GM23338 (cell line): ENCODE measurements around the gene ITGAL. TPM values are rescaled to one million over a fixed set of nuclear protein-coding genes. Genes with fewer than 3 reads are reported as not detected.

Experiments
- ATAC-seq: fragments of 200-7000 bp; cut with Tn5 transposase; 3 replicates; pipeline ENCODE4 v1.9.1; 2020
- DNase-seq: peaks from one replicate; pipeline ENCODE4 v3.0.0-alpha.2; 2015; ENCODE audit warnings: low spot score
- H2AFZ ChIP-seq: fragments of 200-600 bp; sonication (generic); 2 replicates; pipeline ENCODE4 v1.8.0; 2016; ENCODE audit warnings: antibody characterized with exemption, mild to moderate bottlenecking, moderate library complexity
- H3F3A ChIP-seq: fragments of 200-600 bp; sonication (generic); replicated peaks from 2 replicates; pipeline ENCODE4 v1.8.0; 2017; ENCODE audit warnings: antibody characterized with exemption, mixed run types, low read depth
- H3K27ac ChIP-seq: fragments of 200-600 bp; sonication (generic); 2 replicates; pipeline ENCODE4 v1.6.1; 2016; ENCODE audit warnings: low read depth
- H3K27me3 ChIP-seq: fragments of 200-600 bp; sonication (generic); 2 replicates; pipeline ENCODE4 v1.8.0; 2016; ENCODE audit warnings: mild to moderate bottlenecking, mixed run types, moderate library complexity; ENCODE audit not compliant: insufficient read depth
- H3K36me3 ChIP-seq: fragments of 200-600 bp; sonication (generic); 2 replicates; pipeline ENCODE4 v1.8.0; 2016; ENCODE audit warnings: mild to moderate bottlenecking; ENCODE audit not compliant: insufficient read depth
- H3K4me1 ChIP-seq: fragments of 200-600 bp; sonication (generic); 2 replicates; pipeline ENCODE4 v1.8.0; 2016; ENCODE audit warnings: mild to moderate bottlenecking, moderate library complexity; ENCODE audit not compliant: insufficient read depth
- H3K4me2 ChIP-seq: fragments of 200-600 bp; sonication (generic); 2 replicates; pipeline ENCODE4 v1.7.1; 2017; ENCODE audit warnings: mixed run types
- H3K4me3 ChIP-seq: fragments of 200-600 bp; sonication (generic); 2 replicates; pipeline ENCODE4 v1.6.1; 2016; ENCODE audit warnings: mixed run types
- H3K79me2 ChIP-seq: fragments of 200-600 bp; sonication (generic); replicated peaks from 2 replicates; pipeline ENCODE4 v1.8.0; 2017; ENCODE audit warnings: mild to moderate bottlenecking; ENCODE audit not compliant: insufficient read depth
- H3K9me2 ChIP-seq: fragments of 200-600 bp; sonication (generic); 2 replicates; pipeline ENCODE4 v1.8.0; 2017; ENCODE audit not compliant: insufficient read depth
- H4K20me1 ChIP-seq: fragments of 200-600 bp; sonication (generic); replicated peaks from 2 replicates; pipeline ENCODE4 v1.8.0; 2017; ENCODE audit warnings: mild to moderate bottlenecking; ENCODE audit not compliant: insufficient read depth
- H3K27ac Mint-ChIP-seq: 2 replicates; pipeline ENCODE4 v1.8.0; 2020; ENCODE audit warnings: inconsistent platforms, mild to moderate bottlenecking, moderate library complexity, mixed read lengths
- H3K27me3 Mint-ChIP-seq: 3 replicates; pipeline ENCODE4 v1.8.0; 2022; ENCODE audit warnings: low read depth, mild to moderate bottlenecking, moderate library complexity, mixed read lengths, inconsistent platforms; ENCODE audit not compliant: insufficient read depth, poor library complexity
- H3K36me3 Mint-ChIP-seq: 3 replicates; pipeline ENCODE4 v1.8.0; 2021; ENCODE audit warnings: low read depth, mild to moderate bottlenecking, inconsistent platforms, moderate library complexity, mixed read lengths
- H3K4me1 Mint-ChIP-seq: 3 replicates; pipeline ENCODE4 v1.8.0; 2020; ENCODE audit warnings: mild to moderate bottlenecking, inconsistent platforms, mixed read lengths
- H3K4me3 Mint-ChIP-seq: 3 replicates; pipeline ENCODE4 v1.8.0; 2021; ENCODE audit warnings: moderate library complexity, mild to moderate bottlenecking, inconsistent platforms, mixed read lengths
- H3K9me3 Mint-ChIP-seq: 3 replicates; pipeline ENCODE4 v1.8.0; 2020; ENCODE audit warnings: moderate library complexity, mild to moderate bottlenecking, inconsistent platforms, mixed read lengths
- CREB1 ChIP-seq: fragments of 250-450 bp; sonication (Bioruptor Pico); IDR thresholded peaks from 2 replicates; pipeline ENCODE4 v1.5.0; 2020; ENCODE audit warnings: low read depth, mild to moderate bottlenecking, moderate library complexity
- JUNB ChIP-seq: IDR thresholded peaks from one replicate; pipeline ENCODE4 v1.6.1; 2016; ENCODE audit warnings: antibody characterized with exemption; ENCODE audit not compliant: unreplicated experiment
- POLR2AphosphoS5 ChIP-seq: IDR thresholded peaks from 2 replicates; pipeline ENCODE4 v1.6.1; 2016; ENCODE audit warnings: antibody characterized with exemption, low read depth
- STAT1 ChIP-seq: IDR thresholded peaks from one replicate; pipeline ENCODE4 v1.6.1; 2016; ENCODE audit warnings: antibody characterized with exemption; ENCODE audit not compliant: unreplicated experiment
- ZNF331 ChIP-seq: fragments of 250-450 bp; sonication (Bioruptor Pico); IDR thresholded peaks from 2 replicates; pipeline ENCODE4 v1.5.0; 2020; ENCODE audit warnings: low read depth, mild to moderate bottlenecking, moderate library complexity
- polyA plus RNA-seq: library from polyadenylated mRNA; unstranded; fragments of >200 nt; fragmentation: Nextera tagmentation; extraction: Ambion mirVana; gene quantifications from 2 replicates; pipeline ENCODE4 v1.2.1, GENCODE V29; 2016
- total RNA-seq: library from RNA; depleted of rRNA; stranded (reverse); fragments of >200 nt; shearing (Covaris generic); gene quantifications from 2 replicates; pipeline ENCODE4 v1.2.3, GENCODE V29; 2014
- TF ChIP-seq, protein P1 (sequence below), 2 experiments: fragments of 200-600 bp in 1 of 2; sonication (generic) in 1 of 2; conservative IDR thresholded peaks; 2 replicates each; pipeline versions ENCODE4 v1.5.1 to v1.6.1; 2016 to 2017; ENCODE audit warnings: antibody characterized with exemption in 2 of 2, low read depth in 2 of 2, mild to moderate bottlenecking in 2 of 2, moderate library complexity in 1 of 2
- TF ChIP-seq, protein P2 (sequence below): fragments of 250-450 bp; sonication (Bioruptor Pico); IDR thresholded peaks from 2 replicates; pipeline ENCODE4 v1.5.0; 2020; ENCODE audit warnings: mild to moderate bottlenecking, moderate library complexity
- TF ChIP-seq, protein P3 (sequence below): IDR thresholded peaks from one replicate; pipeline ENCODE4 v1.6.1; 2018; ENCODE audit warnings: antibody characterized with exemption; ENCODE audit not compliant: unreplicated experiment

The ITGAL gene
- total and polyA plus RNA-seq, 2 experiments from 2014 or later: 0.05 to 0.07 TPM

DNA sequence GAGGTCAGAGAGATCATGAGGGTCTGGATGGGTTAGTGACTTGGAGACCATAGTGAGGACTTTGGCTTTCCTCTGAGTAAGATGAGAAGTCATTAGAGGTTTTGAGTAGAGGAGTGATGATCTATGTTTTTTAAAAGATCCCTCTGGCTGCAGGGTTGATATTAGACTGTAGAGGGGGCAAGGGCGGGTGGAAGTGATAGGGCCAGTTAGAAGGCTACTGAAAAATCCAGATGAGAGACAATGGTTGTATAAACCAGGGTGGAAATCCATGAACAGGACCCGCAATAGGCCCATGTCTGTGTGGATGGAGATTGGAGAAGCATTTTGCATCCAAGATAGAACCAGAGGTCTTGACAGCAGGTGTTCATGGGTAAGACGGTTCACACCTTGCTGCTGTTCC is 9.8 kb downstream of the ITGAL start:
- DNase-seq (peak; percentile 32), ATAC-seq (peak; percentile 47; the same call in 2 of the 3 replicates)
- H3K9me3 Mint-ChIP-seq: no peaks in the 10 kb centered on the region
- no peak for TF ChIP-seq STAT1
- TF ChIP-seq, protein P1, sequence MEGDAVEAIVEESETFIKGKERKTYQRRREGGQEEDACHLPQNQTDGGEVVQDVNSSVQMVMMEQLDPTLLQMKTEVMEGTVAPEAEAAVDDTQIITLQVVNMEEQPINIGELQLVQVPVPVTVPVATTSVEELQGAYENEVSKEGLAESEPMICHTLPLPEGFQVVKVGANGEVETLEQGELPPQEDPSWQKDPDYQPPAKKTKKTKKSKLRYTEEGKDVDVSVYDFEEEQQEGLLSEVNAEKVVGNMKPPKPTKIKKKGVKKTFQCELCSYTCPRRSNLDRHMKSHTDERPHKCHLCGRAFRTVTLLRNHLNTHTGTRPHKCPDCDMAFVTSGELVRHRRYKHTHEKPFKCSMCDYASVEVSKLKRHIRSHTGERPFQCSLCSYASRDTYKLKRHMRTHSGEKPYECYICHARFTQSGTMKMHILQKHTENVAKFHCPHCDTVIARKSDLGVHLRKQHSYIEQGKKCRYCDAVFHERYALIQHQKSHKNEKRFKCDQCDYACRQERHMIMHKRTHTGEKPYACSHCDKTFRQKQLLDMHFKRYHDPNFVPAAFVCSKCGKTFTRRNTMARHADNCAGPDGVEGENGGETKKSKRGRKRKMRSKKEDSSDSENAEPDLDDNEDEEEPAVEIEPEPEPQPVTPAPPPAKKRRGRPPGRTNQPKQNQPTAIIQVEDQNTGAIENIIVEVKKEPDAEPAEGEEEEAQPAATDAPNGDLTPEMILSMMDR (conservative IDR thresholded peaks at IDR 0.05; ENCODE audit: low read depth in 2 of 2): peak; percentile 27 to 45
- H3K9me2 ChIP-seq: no peaks in the 10 kb centered on the region
- no peaks in the 10 kb centered on the region for H3K79me2 ChIP-seq
- no peak overlapping the region; the same call in 2 of the 3 replicates for H3K4me3 Mint-ChIP-seq
- no peak overlapping the region for H3K4me3 ChIP-seq
- H4K20me1 ChIP-seq: no peaks in the 10 kb centered on the region
- peaks cover 10% of the 10 kb centered on the region for H3K27me3 Mint-ChIP-seq
- no peaks in the 10 kb centered on the region for H3F3A ChIP-seq
- no peaks in the 10 kb centered on the region for H3K4me1 Mint-ChIP-seq
- H3K27me3 ChIP-seq: no peaks in the 10 kb centered on the region
- no peak overlapping the region for H2AFZ ChIP-seq
- no peak overlapping the region for H3K27ac Mint-ChIP-seq
- no peaks in the 10 kb centered on the region for H3K36me3 Mint-ChIP-seq
- no peaks in the 10 kb centered on the region for H3K4me1 ChIP-seq
- no peak overlapping the region for H3K27ac ChIP-seq
- H3K36me3 ChIP-seq: no peaks in the 10 kb centered on the region
- no peak overlapping the region for H3K4me2 ChIP-seq

DNA sequence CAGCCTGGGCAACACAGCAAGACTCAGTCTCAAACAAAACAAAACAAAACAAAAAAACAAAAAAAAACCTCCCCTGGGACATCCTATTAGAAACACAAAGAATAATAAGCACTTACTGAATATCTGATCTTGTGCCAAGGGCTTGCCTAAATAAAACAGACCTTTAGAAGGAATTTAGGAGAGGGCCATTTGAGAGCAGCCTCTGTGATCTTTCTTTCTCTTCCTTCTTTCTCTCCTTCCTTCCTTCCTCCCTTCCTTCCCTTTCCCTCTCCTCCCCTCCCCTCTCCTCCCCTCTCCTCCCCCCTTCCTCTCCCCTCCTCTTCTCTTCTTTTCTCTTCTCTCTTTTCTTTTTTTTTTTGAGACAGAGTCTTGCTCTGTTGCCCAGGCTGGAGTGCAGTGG is 12.3 kb downstream of the ITGAL start:
- H3K27me3 Mint-ChIP-seq: peaks cover 10% of the 10 kb centered on the region
- Histone ChIP-seq H3K36me3 (no peaks in the 10 kb centered on the region), H4K20me1 (no peaks in the 10 kb centered on the region), H3F3A (no peaks in the 10 kb centered on the region), H3K9me2 (no peaks in the 10 kb centered on the region), H3K27me3 (no peaks in the 10 kb centered on the region), H3K4me2 (no peak overlapping the region), H3K4me1 (no peaks in the 10 kb centered on the region), H3K79me2 (no peaks in the 10 kb centered on the region), H3K4me3 (no peak overlapping the region), H3K27ac (no peak overlapping the region), H2AFZ (no peak overlapping the region)
- no peaks in the 10 kb centered on the region for H3K9me3 Mint-ChIP-seq
- no peak overlapping the region for H3K27ac Mint-ChIP-seq
- no peak overlapping the region for H3K4me3 Mint-ChIP-seq
- peaks cover 5% of the 10 kb centered on the region; the same call in 2 of the 3 replicates for H3K4me1 Mint-ChIP-seq
- DNase-seq: no peak
- TF ChIP-seq, protein P1 (conservative IDR thresholded peaks at IDR 0.05; ENCODE audit: low read depth in 2 of 2): no peak
- no peak for TF ChIP-seq ZNF331 (CRISPR knock-in tag)
- TF ChIP-seq, protein P2, sequence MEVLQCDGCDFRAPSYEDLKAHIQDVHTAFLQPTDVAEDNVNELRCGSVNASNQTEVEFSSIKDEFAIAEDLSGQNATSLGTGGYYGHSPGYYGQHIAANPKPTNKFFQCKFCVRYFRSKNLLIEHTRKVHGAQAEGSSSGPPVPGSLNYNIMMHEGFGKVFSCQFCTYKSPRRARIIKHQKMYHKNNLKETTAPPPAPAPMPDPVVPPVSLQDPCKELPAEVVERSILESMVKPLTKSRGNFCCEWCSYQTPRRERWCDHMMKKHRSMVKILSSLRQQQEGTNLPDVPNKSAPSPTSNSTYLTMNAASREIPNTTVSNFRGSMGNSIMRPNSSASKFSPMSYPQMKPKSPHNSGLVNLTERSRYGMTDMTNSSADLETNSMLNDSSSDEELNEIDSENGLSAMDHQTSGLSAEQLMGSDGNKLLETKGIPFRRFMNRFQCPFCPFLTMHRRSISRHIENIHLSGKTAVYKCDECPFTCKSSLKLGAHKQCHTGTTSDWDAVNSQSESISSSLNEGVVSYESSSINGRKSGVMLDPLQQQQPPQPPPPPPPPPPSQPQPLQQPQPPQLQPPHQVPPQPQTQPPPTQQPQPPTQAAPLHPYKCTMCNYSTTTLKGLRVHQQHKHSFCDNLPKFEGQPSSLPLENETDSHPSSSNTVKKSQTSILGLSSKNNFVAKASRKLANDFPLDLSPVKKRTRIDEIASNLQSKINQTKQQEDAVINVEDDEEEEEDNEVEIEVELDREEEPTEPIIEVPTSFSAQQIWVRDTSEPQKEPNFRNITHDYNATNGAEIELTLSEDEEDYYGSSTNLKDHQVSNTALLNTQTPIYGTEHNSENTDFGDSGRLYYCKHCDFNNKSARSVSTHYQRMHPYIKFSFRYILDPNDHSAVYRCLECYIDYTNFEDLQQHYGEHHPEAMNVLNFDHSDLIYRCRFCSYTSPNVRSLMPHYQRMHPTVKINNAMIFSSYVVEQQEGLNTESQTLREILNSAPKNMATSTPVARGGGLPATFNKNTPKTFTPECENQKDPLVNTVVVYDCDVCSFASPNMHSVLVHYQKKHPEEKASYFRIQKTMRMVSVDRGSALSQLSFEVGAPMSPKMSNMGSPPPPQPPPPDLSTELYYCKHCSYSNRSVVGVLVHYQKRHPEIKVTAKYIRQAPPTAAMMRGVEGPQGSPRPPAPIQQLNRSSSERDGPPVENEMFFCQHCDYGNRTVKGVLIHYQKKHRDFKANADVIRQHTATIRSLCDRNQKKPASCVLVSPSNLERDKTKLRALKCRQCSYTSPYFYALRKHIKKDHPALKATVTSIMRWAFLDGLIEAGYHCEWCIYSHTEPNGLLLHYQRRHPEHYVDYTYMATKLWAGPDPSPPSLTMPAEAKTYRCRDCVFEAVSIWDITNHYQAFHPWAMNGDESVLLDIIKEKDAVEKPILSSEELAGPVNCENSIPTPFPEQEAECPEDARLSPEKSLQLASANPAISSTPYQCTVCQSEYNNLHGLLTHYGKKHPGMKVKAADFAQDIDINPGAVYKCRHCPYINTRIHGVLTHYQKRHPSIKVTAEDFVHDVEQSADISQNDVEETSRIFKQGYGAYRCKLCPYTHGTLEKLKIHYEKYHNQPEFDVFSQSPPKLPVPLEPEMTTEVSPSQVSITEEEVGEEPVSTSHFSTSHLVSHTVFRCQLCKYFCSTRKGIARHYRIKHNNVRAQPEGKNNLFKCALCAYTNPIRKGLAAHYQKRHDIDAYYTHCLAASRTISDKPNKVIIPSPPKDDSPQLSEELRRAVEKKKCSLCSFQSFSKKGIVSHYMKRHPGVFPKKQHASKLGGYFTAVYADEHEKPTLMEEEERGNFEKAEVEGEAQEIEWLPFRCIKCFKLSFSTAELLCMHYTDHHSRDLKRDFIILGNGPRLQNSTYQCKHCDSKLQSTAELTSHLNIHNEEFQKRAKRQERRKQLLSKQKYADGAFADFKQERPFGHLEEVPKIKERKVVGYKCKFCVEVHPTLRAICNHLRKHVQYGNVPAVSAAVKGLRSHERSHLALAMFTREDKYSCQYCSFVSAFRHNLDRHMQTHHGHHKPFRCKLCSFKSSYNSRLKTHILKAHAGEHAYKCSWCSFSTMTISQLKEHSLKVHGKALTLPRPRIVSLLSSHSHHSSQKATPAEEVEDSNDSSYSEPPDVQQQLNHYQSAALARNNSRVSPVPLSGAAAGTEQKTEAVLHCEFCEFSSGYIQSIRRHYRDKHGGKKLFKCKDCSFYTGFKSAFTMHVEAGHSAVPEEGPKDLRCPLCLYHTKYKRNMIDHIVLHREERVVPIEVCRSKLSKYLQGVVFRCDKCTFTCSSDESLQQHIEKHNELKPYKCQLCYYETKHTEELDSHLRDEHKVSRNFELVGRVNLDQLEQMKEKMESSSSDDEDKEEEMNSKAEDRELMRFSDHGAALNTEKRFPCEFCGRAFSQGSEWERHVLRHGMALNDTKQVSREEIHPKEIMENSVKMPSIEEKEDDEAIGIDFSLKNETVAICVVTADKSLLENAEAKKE (CRISPR knock-in tag): no peak
- no peak for TF ChIP-seq JUNB
- TF ChIP-seq, protein P3, sequence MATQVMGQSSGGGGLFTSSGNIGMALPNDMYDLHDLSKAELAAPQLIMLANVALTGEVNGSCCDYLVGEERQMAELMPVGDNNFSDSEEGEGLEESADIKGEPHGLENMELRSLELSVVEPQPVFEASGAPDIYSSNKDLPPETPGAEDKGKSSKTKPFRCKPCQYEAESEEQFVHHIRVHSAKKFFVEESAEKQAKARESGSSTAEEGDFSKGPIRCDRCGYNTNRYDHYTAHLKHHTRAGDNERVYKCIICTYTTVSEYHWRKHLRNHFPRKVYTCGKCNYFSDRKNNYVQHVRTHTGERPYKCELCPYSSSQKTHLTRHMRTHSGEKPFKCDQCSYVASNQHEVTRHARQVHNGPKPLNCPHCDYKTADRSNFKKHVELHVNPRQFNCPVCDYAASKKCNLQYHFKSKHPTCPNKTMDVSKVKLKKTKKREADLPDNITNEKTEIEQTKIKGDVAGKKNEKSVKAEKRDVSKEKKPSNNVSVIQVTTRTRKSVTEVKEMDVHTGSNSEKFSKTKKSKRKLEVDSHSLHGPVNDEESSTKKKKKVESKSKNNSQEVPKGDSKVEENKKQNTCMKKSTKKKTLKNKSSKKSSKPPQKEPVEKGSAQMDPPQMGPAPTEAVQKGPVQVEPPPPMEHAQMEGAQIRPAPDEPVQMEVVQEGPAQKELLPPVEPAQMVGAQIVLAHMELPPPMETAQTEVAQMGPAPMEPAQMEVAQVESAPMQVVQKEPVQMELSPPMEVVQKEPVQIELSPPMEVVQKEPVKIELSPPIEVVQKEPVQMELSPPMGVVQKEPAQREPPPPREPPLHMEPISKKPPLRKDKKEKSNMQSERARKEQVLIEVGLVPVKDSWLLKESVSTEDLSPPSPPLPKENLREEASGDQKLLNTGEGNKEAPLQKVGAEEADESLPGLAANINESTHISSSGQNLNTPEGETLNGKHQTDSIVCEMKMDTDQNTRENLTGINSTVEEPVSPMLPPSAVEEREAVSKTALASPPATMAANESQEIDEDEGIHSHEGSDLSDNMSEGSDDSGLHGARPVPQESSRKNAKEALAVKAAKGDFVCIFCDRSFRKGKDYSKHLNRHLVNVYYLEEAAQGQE: no peak
- TF ChIP-seq CREB1 (CRISPR knock-in tag): no peak
- TF ChIP-seq POLR2AphosphoS5: no peak
- ATAC-seq: no peak
- H3K36me3 Mint-ChIP-seq: no peaks in the 10 kb centered on the region
